Fibroblast of lung (primary cell): ENCODE data around the gene NRROS. TPM values are rescaled to one million over a fixed set of nuclear protein-coding genes. Genes with fewer than 3 reads are reported as not detected.

ENCODE experiments used
- DNase-seq, 2 donors: peaks; one replicate each; pipeline versions ENCODE4 v3.0.0 to v3.0.0-alpha.2; 2010; ENCODE audit warnings: low read depth in 2 of 2
- H2AFZ ChIP-seq: 2 replicates; pipeline ENCODE4 v1.5.1; 2012; ENCODE audit warnings: low read length, control low read depth, inconsistent platforms
- H3K27ac ChIP-seq: 2 replicates; pipeline ENCODE4 v1.5.1; 2011; ENCODE audit warnings: low read length, control low read depth; ENCODE audit not compliant: insufficient read depth
- H3K27me3 ChIP-seq: 2 replicates; pipeline ENCODE4 v1.5.1; 2011; ENCODE audit warnings: mild to moderate bottlenecking, low read length; ENCODE audit not compliant: control insufficient read depth, insufficient read depth
- H3K36me3 ChIP-seq: 2 replicates; pipeline ENCODE4 v1.5.1; 2011; ENCODE audit warnings: low read length; ENCODE audit not compliant: control insufficient read depth, insufficient read depth
- H3K4me1 ChIP-seq: 2 replicates; pipeline ENCODE4 v1.5.1; 2011; ENCODE audit warnings: low read length; ENCODE audit not compliant: control insufficient read depth, insufficient read depth; ENCODE audit errors: extremely low read depth
- H3K4me2 ChIP-seq: 2 replicates; pipeline ENCODE4 v1.5.1; 2011; ENCODE audit warnings: low read length, control low read depth; ENCODE audit not compliant: insufficient read depth; ENCODE audit errors: extremely low read depth
- H3K4me3 ChIP-seq, 4 experiments: fragments of 200-600 bp in 1 of 4; sonication (generic) in 1 of 4; replicated peaks in 1 of 4; 2 replicates each; pipeline ENCODE4 v1.5.1; 2011 to 2016; ENCODE audit warnings: low read length in 4 of 4, low read depth in 3 of 4, mild to moderate bottlenecking in 3 of 4, control low read depth in 2 of 4, inconsistent platforms in 1 of 4, mixed read lengths in 1 of 4; ENCODE audit not compliant: insufficient read depth in 1 of 4; ENCODE audit errors: control extremely low read depth in 1 of 4
- H3K79me2 ChIP-seq: 2 replicates; pipeline ENCODE4 v1.5.1; 2012; ENCODE audit warnings: mild to moderate bottlenecking, low read length, inconsistent platforms; ENCODE audit not compliant: control insufficient read depth, insufficient read depth
- H3K9ac ChIP-seq: 2 replicates; pipeline ENCODE4 v1.5.1; 2011; ENCODE audit warnings: mild to moderate bottlenecking, low read length, control low read depth; ENCODE audit not compliant: insufficient read depth
- H3K9me3 ChIP-seq: 2 replicates; pipeline ENCODE4 v1.5.1; 2012; ENCODE audit warnings: low read depth, low read length; ENCODE audit not compliant: control insufficient read depth, insufficient read depth
- H4K20me1 ChIP-seq: 2 replicates; pipeline ENCODE4 v1.5.1; 2011; ENCODE audit warnings: low read length; ENCODE audit not compliant: control insufficient read depth, insufficient read depth; ENCODE audit errors: extremely low read depth
- CTCF ChIP-seq, 2 donors: IDR thresholded peaks in 1 of 2; conservative IDR thresholded peaks in 1 of 2; 1 replicate in 1 of 2; 2 replicates in 1 of 2; pipeline ENCODE4 v1.5.1; 2011 to 2012; ENCODE audit warnings: low read length in 2 of 2, control low read depth in 1 of 2, inconsistent platforms in 1 of 2, low read depth in 1 of 2, mild to moderate bottlenecking in 1 of 2
- EZH2 ChIP-seq: IDR thresholded peaks from 2 replicates; pipeline ENCODE4 v1.5.1; 2012; ENCODE audit warnings: low read length, control low read depth, mild to moderate bottlenecking; ENCODE audit errors: missing control alignments
- polyA plus RNA-seq, 2 donors: library from polyadenylated mRNA; depleted of rRNA in 1 of 2; stranded (reverse) in 1 of 2; unstranded in 1 of 2; fragments of >200 nt; gene quantifications; 2 replicates each; pipeline ENCODE4 v1.2.1, GENCODE V29; 2011 to 2012; ENCODE audit warnings: missing spikeins in 1 of 2
- total RNA-seq: library from RNA; depleted of rRNA; stranded (reverse); fragments of >200 nt; gene quantifications from 2 replicates; pipeline ENCODE4 v1.2.1, GENCODE V29; 2014

NRROS gene
- total and polyA plus RNA-seq, 2 donors (not counting 1 experiment from before 2014, with no cell fraction given) = 0.08 to 0.33 TPM

GRCh38 chr3:196624067-196624790 lies 15.3 kb upstream of the NRROS start:
- Histone ChIP-seq H3K4me1 (no peaks in the 10 kb centered on the region), H3K27ac (no peak overlapping the region), H3K4me2 (no peak overlapping the region), H2AFZ (no peak overlapping the region), H3K27me3 (no peaks in the 10 kb centered on the region), H3K36me3 (no peaks in the 10 kb centered on the region), H3K9ac (no peak overlapping the region), H3K79me2 (no peaks in the 10 kb centered on the region), H3K9me3 (no peaks in the 10 kb centered on the region), H3K4me3 (no peak overlapping the region), H4K20me1 (no peaks in the 10 kb centered on the region)
- TF ChIP-seq EZH2 = no peak
- TF ChIP-seq CTCF (conservative IDR thresholded peaks at IDR 0.05 in 1 of 2, IDR thresholded peaks at IDR 0.05 in 1 of 2; ENCODE audit: low read depth in 1 of 2, low read length in 2 of 2) = no peak
- no peak for DNase-seq

- H3K9me3 ChIP-seq = no peaks in the 10 kb centered on the region
- no peak overlapping the region for H2AFZ ChIP-seq
- no peaks in the 10 kb centered on the region for H3K79me2 ChIP-seq
- TF ChIP-seq CTCF (conservative IDR thresholded peaks at IDR 0.05 in 1 of 2, IDR thresholded peaks at IDR 0.05 in 1 of 2; ENCODE audit: low read depth in 1 of 2, low read length in 2 of 2) (no peak), EZH2 (no peak)
- no peak overlapping the region for H3K27ac ChIP-seq
- no peak overlapping the region for H3K9ac ChIP-seq
- no peaks in the 10 kb centered on the region for H3K36me3 ChIP-seq
- no peak overlapping the region for H3K4me3 ChIP-seq
- no peak overlapping the region for H3K4me2 ChIP-seq
- no peak for DNase-seq
- H3K27me3 ChIP-seq = no peaks in the 10 kb centered on the region
- no peaks in the 10 kb centered on the region for H3K4me1 ChIP-seq
- no peaks in the 10 kb centered on the region for H4K20me1 ChIP-seq
These were observed 14.6 kb upstream of the NRROS start for GRCh38 chr3:196624907-196625306.

- no peaks in the 10 kb centered on the region for H3K79me2 ChIP-seq
- H3K9me3 ChIP-seq = no peaks in the 10 kb centered on the region
- H3K36me3 ChIP-seq = no peaks in the 10 kb centered on the region
- H3K4me2 ChIP-seq = no peak overlapping the region
- no peaks in the 10 kb centered on the region for H3K27me3 ChIP-seq
- DNase-seq = no peak
- no peak overlapping the region for H3K4me3 ChIP-seq
- H2AFZ ChIP-seq = no peak overlapping the region
- no peak for TF ChIP-seq EZH2
- no peak for TF ChIP-seq CTCF (conservative IDR thresholded peaks at IDR 0.05 in 1 of 2, IDR thresholded peaks at IDR 0.05 in 1 of 2; ENCODE audit: low read depth in 1 of 2, low read length in 2 of 2)
- H4K20me1 ChIP-seq = no peaks in the 10 kb centered on the region
- H3K27ac ChIP-seq = no peak overlapping the region
- no peaks in the 10 kb centered on the region for H3K4me1 ChIP-seq
- H3K9ac ChIP-seq = no peak overlapping the region
These were observed 14.2 kb upstream of the NRROS start for GRCh38 chr3:196625331-196625730.
